Vagina (tissue), 2 donors: ENCODE data around the gene HNF1B. TPM values are rescaled to one million over a fixed set of nuclear protein-coding genes. Genes with fewer than 3 reads are reported as not detected.

Experiments used
- DNase-seq, 2 donors: peaks; one replicate each; pipeline ENCODE4 v3.0.0-alpha.2; 2017; ENCODE audit errors: extremely low spot score in 2 of 2
- H3K27ac ChIP-seq: fragments of 200-600 bp; sonication (generic); one replicate; pipeline ENCODE4 v1.5.1; 2019
- H3K27me3 ChIP-seq: fragments of 200-600 bp; sonication (generic); one replicate; pipeline ENCODE4 v1.5.1; 2019
- H3K36me3 ChIP-seq, 2 donors: fragments of 200-600 bp; sonication (generic); one replicate each; pipeline ENCODE4 v1.5.1; 2017 to 2019
- H3K4me1 ChIP-seq: fragments of 200-600 bp; sonication (generic); one replicate; pipeline ENCODE4 v1.5.1; 2019
- H3K4me3 ChIP-seq, 2 donors: fragments of 200-600 bp; sonication (generic); 1 replicate in 1 of 2; 2 replicates in 1 of 2; pipeline ENCODE4 v1.5.1; 2016 to 2019
- H3K9me3 ChIP-seq: fragments of 200-600 bp; sonication (generic); one replicate; pipeline ENCODE4 v1.5.1; 2019
- CTCF ChIP-seq, 3 experiments: fragments of 450-650 bp in 2 of 3; fragments of 200-600 bp in 1 of 3; sonication (generic) in 1 of 3; IDR thresholded peaks; one replicate each; pipeline ENCODE4 v1.5.1; 2017 to 2019; ENCODE audit warnings: antibody characterized with exemption in 3 of 3, mild to moderate bottlenecking in 2 of 3, moderate library complexity in 2 of 3
- POLR2A ChIP-seq, 2 donors: fragments of 450-650 bp; IDR thresholded peaks; one replicate each; pipeline ENCODE4 v1.6.1; 2017; ENCODE audit warnings: antibody characterized with exemption in 2 of 2, mild to moderate bottlenecking in 2 of 2, moderate library complexity in 2 of 2
- POLR2AphosphoS5 ChIP-seq, 2 donors: sonication (generic); formaldehyde crosslinking; IDR thresholded peaks; one replicate each; pipeline ENCODE4 v1.9.0; 2017; ENCODE audit warnings: antibody characterized with exemption in 2 of 2, mild to moderate bottlenecking in 2 of 2, low read depth in 1 of 2; ENCODE audit not compliant: insufficient read depth in 1 of 2
- intact Hi-C: fragments of 100-400 bp; cut with DNase I; formaldehyde crosslinking; loops from one replicate; pipeline ENCODE4 v1.15.1; 2023
- total RNA-seq: library from RNA; depleted of rRNA; stranded (reverse); fragments of >200 nt; gene quantifications from one replicate; pipeline ENCODE4 v1.2.3, GENCODE V29; 2016

HNF1B gene
- total RNA-seq, 1 donor from 2014 or later, result not detected

DNA sequence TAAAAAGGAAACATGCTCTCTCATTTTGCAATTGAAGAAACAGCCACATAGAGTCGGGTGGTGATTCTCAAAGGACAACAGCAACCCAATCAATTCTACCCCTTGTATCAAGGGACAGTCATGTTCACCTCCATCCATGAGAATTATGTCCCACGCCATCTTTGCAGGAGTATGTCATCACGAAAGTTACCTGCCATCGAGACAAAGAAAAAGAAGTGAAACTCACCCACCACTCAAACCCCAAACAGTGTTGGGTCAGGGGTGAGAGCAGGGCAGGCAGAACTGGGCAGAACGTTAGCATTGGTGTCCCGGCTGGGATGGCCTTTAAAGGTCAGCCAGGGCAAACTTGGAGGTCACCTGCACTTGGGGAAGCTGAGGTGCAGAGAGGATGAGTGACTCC lies 24.2 kb upstream of the HNF1B start:
- Histone ChIP-seq H3K4me1 (no peaks in the 10 kb centered on the region), H3K27ac (no peak overlapping the region), H3K27me3 (no peaks in the 10 kb centered on the region)

GRCh38 chr17:37768438-37768837 lies 23.6 kb upstream of the HNF1B start:
- TF ChIP-seq CTCF (IDR thresholded peaks at IDR 0.05) (no peak), POLR2A (IDR thresholded peaks at IDR 0.05) (no peak), POLR2AphosphoS5 (IDR thresholded peaks at IDR 0.05; ENCODE audit: insufficient read depth in 1 of 2, low read depth in 1 of 2) (no peak)
- Histone ChIP-seq H3K4me3 (no peak overlapping the region), H3K27ac (no peak overlapping the region), H3K27me3 (no peaks in the 10 kb centered on the region), H3K4me1 (no peaks in the 10 kb centered on the region), H3K9me3 (no peaks in the 10 kb centered on the region), H3K36me3 (no peaks in the 10 kb centered on the region)
- DNase-seq, result no peak
- intact Hi-C loops, result no loop called here

More for the DNA sequence above, 24.2 kb upstream of the HNF1B start:
- Histone ChIP-seq H3K4me3 (no peak overlapping the region), H3K36me3 (no peaks in the 10 kb centered on the region), H3K9me3 (no peaks in the 10 kb centered on the region)
- DNase-seq, result no peak
- intact Hi-C loops, result no loop called here
- TF ChIP-seq CTCF (IDR thresholded peaks at IDR 0.05) (no peak), POLR2A (IDR thresholded peaks at IDR 0.05) (no peak), POLR2AphosphoS5 (IDR thresholded peaks at IDR 0.05; ENCODE audit: insufficient read depth in 1 of 2, low read depth in 1 of 2) (no peak)

- no peak for DNase-seq
These were observed 22.1 kb upstream of the HNF1B start for GRCh38 chr17:37766971-37767370.

GRCh38 chr17:37764383-37764782 lies 19.5 kb upstream of the HNF1B start:
- H3K4me3 ChIP-seq, result no peak overlapping the region
- no peaks in the 10 kb centered on the region for H3K4me1 ChIP-seq
- intact Hi-C loops, result no loop called here
- no peaks in the 10 kb centered on the region for H3K9me3 ChIP-seq
- DNase-seq, result no peak
- TF ChIP-seq POLR2A (IDR thresholded peaks at IDR 0.05) (no peak), POLR2AphosphoS5 (IDR thresholded peaks at IDR 0.05; ENCODE audit: insufficient read depth in 1 of 2, low read depth in 1 of 2) (no peak), CTCF (IDR thresholded peaks at IDR 0.05) (no peak)
- H3K27ac ChIP-seq, result no peak overlapping the region
- no peaks in the 10 kb centered on the region for H3K27me3 ChIP-seq
- no peaks in the 10 kb centered on the region for H3K36me3 ChIP-seq

More at GRCh38 chr17:37766971-37767370, 22.1 kb upstream of the HNF1B start:
- H3K4me3 ChIP-seq, result no peak overlapping the region
- no peaks in the 10 kb centered on the region for H3K27me3 ChIP-seq
- no peaks in the 10 kb centered on the region for H3K4me1 ChIP-seq
- TF ChIP-seq POLR2A (IDR thresholded peaks at IDR 0.05) (no peak), CTCF (IDR thresholded peaks at IDR 0.05) (no peak), POLR2AphosphoS5 (IDR thresholded peaks at IDR 0.05; ENCODE audit: insufficient read depth in 1 of 2, low read depth in 1 of 2) (no peak)
- intact Hi-C loops, result no loop called here
- H3K27ac ChIP-seq, result no peak overlapping the region
- no peaks in the 10 kb centered on the region for H3K36me3 ChIP-seq
- H3K9me3 ChIP-seq, result no peaks in the 10 kb centered on the region

DNA sequence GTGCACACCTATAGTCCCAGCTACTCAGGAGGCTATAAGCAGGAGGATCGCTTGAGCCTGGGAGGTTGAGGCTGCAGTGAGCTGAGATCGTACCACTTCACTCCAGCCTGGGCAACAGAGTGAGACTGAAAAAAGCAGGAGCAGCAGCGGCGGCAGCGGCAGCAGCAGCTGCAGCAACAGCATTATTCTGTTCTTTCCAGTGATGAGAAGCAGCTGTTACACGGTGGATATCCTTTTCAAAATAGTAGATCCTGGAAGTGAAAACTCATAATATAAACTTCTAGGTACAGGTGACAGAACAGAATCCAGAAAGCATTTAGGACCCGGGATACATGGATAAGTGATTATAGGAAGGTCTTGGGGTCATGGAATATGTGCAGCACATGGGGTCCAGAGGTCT lies 17.8 kb upstream of the HNF1B start:
- TF ChIP-seq POLR2AphosphoS5 (IDR thresholded peaks at IDR 0.05; ENCODE audit: insufficient read depth in 1 of 2, low read depth in 1 of 2) (no peak), POLR2A (IDR thresholded peaks at IDR 0.05) (no peak), CTCF (IDR thresholded peaks at IDR 0.05) (no peak)
- no peak overlapping the region for H3K27ac ChIP-seq
- H3K27me3 ChIP-seq, result no peaks in the 10 kb centered on the region
- no peak for DNase-seq
- H3K36me3 ChIP-seq, result no peaks in the 10 kb centered on the region
- H3K9me3 ChIP-seq, result no peaks in the 10 kb centered on the region
- H3K4me1 ChIP-seq, result no peaks in the 10 kb centered on the region
- H3K4me3 ChIP-seq, result no peak overlapping the region
- intact Hi-C loops, result no loop called here
